GM04503 (cell line): ENCODE data around the gene ATP13A5.

Experiments used
- DNase-seq: peaks from one replicate; pipeline ENCODE4 v3.0.0-alpha.2; 2012; ENCODE audit warnings: low read depth

ATP13A5 gene

GRCh38 chr3:193378706-193379105 is at the start of gene ATP13A5:
Gene ATP13A5 (minus strand): TSS chr3:193378753. CDS start chr3:193378725, 28 bp downstream.
- DNase-seq, result no peak

- DNase-seq, result no peak
Observed at GRCh38 chr3:193418576-193419373, 40.2 kb upstream of the ATP13A5 start.

GRCh38 chr3:193416629-193417028 is 38.1 kb upstream of the ATP13A5 start:
- no peak for DNase-seq

- no peak for DNase-seq
Observed at GRCh38 chr3:193407688-193408087, 29.1 kb upstream of the ATP13A5 start.

- no peak for DNase-seq
Observed at GRCh38 chr3:193407112-193407511, 28.6 kb upstream of the ATP13A5 start.

GRCh38 chr3:193403307-193403706 is 24.8 kb upstream of the ATP13A5 start:
- no peak for DNase-seq

GRCh38 chr3:193400304-193400703 is 21.8 kb upstream of the ATP13A5 start:
- DNase-seq, result no peak

GRCh38 chr3:193396451-193397244 is 18.1 kb upstream of the ATP13A5 start:
- DNase-seq, result no peak

GRCh38 chr3:193391902-193392301 is 13.3 kb upstream of the ATP13A5 start:
- DNase-seq, result no peak

GRCh38 chr3:193389335-193389734 is 10.8 kb upstream of the ATP13A5 start:
- DNase-seq, result no peak

GRCh38 chr3:193388361-193388760 is 9.8 kb upstream of the ATP13A5 start:
- DNase-seq, result no peak

- DNase-seq, result no peak
Observed at GRCh38 chr3:193387596-193387995, 9.0 kb upstream of the ATP13A5 start.

- no peak for DNase-seq
Observed at GRCh38 chr3:193377591-193377990, 962 bp downstream of the ATP13A5 start.

- no peak for DNase-seq
Observed at GRCh38 chr3:193375614-193376013, 2.9 kb downstream of the ATP13A5 start.

- DNase-seq, result no peak
Observed at GRCh38 chr3:193372783-193373182, 5.8 kb downstream of the ATP13A5 start.

- DNase-seq, result no peak
Observed at GRCh38 chr3:193367868-193368267, 10.7 kb downstream of the ATP13A5 start.

GRCh38 chr3:193357291-193357690 is 21.3 kb downstream of the ATP13A5 start:
- no peak for DNase-seq

- DNase-seq, result no peak
Observed at GRCh38 chr3:193354423-193354822, 24.1 kb downstream of the ATP13A5 start.

- no peak for DNase-seq
Observed at GRCh38 chr3:193350744-193351143, 27.8 kb downstream of the ATP13A5 start.

GRCh38 chr3:193348686-193349085 is 29.9 kb downstream of the ATP13A5 start:
- no peak for DNase-seq

- no peak for DNase-seq
Observed at GRCh38 chr3:193347521-193348501, 30.7 kb downstream of the ATP13A5 start.

GRCh38 chr3:193346259-193346658 is 32.3 kb downstream of the ATP13A5 start:
- DNase-seq, result no peak
